GM12878 (cell line): ENCODE results near the gene ZDHHC18. TPM values are rescaled to one million over a fixed set of nuclear protein-coding genes. Genes with fewer than 3 reads are reported as not detected.
"Not testable (repeated sequence)": the region's sequence is repeated elsewhere in the genome, so short reads cannot be mapped to it uniquely, and the experiment has no call there.

Experiments
- ATAC-seq: fragments of 200-7000 bp; cut with Tn5 transposase; 3 replicates; pipeline ENCODE4 v1.9.1; 2020; ENCODE audit warnings: mild to moderate bottlenecking, moderate library complexity
- BruUV-seq: library from RNA; stranded (reverse); fragments of 400-500 nt; replicated peaks from 2 replicates; lab custom pipeline; 2021; lab: Mats Ljungman, UMichigan
- CTCF ChIA-PET: fragments of 300-600 bp; sonication (Branson Sonifier 250); formaldehyde crosslinking; extraction: SDS; loops from one replicate; lab custom pipeline; 2021; ENCODE audit warnings: inconsistent platforms; lab: Yijun Ruan, JAX
- POLR2A ChIA-PET: fragments of 350-600 bp; formaldehyde crosslinking; extraction: SDS; loops from one replicate; lab custom pipeline; 2021; ENCODE audit warnings: inconsistent platforms; lab: Charles Lee
- RAD21 ChIA-PET: fragments of 300-600 bp; sonication (Branson Sonifier 250); formaldehyde crosslinking; loops from one replicate; lab custom pipeline; 2023; ENCODE audit warnings: antibody characterized with exemption; ENCODE audit not compliant: unreplicated experiment; lab: Charles Lee
- SMC1A ChIA-PET: fragments of 300-600 bp; sonication (Branson Sonifier 250); formaldehyde crosslinking; loops from one replicate; lab custom pipeline; 2023; ENCODE audit not compliant: unreplicated experiment, uncharacterized antibody; lab: Charles Lee
- DNase-seq: peaks from one replicate; pipeline ENCODE4 v3.0.0-alpha.2; 2011; ENCODE audit warnings: low read depth, low spot score
- FAIRE-seq: peaks from 3 replicates; lab custom pipeline; 2011; peaks lifted over from hg19 to GRCh38; lab: Jason Lieb, UNC
- H2AFZ ChIP-seq: 2 replicates; pipeline ENCODE4 v1.6.0; 2011; ENCODE audit warnings: low read depth, low read length, control low read depth; ENCODE audit not compliant: control insufficient read depth
- H3K27ac ChIP-seq: 2 replicates; pipeline ENCODE4 v1.5.1; 2011; ENCODE audit warnings: control low read depth; ENCODE audit not compliant: control insufficient read depth, insufficient read depth
- H3K27me3 ChIP-seq, 2 experiments: replicated peaks in 1 of 2; 2 replicates each; pipeline versions ENCODE4 v1.6.0 to v1.6.1; 2011; ENCODE audit warnings: low read length in 1 of 2; ENCODE audit not compliant: control insufficient read depth in 2 of 2, insufficient read depth in 2 of 2
- H3K36me3 ChIP-seq, 2 experiments: 2 replicates each; pipeline ENCODE4 v1.5.1; 2011; ENCODE audit warnings: low read length in 1 of 2; ENCODE audit not compliant: control insufficient read depth in 2 of 2, insufficient read depth in 2 of 2
- H3K4me1 ChIP-seq: 2 replicates; pipeline ENCODE4 v1.6.1; 2011; ENCODE audit warnings: mild to moderate bottlenecking, low read length, moderate library complexity, mixed read lengths; ENCODE audit not compliant: control insufficient read depth, insufficient read depth
- H3K4me2 ChIP-seq: 2 replicates; pipeline ENCODE4 v1.6.0; 2011; ENCODE audit warnings: control low read depth; ENCODE audit not compliant: control insufficient read depth, insufficient read depth
- H3K4me3 ChIP-seq: fragments of 200-600 bp; sonication (generic); 2 replicates; pipeline ENCODE4 v1.5.1; 2016
- H3K79me2 ChIP-seq: 2 replicates; pipeline ENCODE4 v1.6.0; 2011; ENCODE audit warnings: low read length; ENCODE audit not compliant: control insufficient read depth, insufficient read depth
- H3K9ac ChIP-seq: 2 replicates; pipeline ENCODE4 v1.8.0; 2011; ENCODE audit warnings: low read length, control low read depth, mixed read lengths; ENCODE audit not compliant: control insufficient read depth, insufficient read depth
- H3K9me3 ChIP-seq: replicated peaks from 3 replicates; pipeline ENCODE4 v1.5.1; 2011; ENCODE audit warnings: mild to moderate bottlenecking, low read length; ENCODE audit not compliant: control insufficient read depth, insufficient read depth
- H4K20me1 ChIP-seq: 2 replicates; pipeline ENCODE4 v1.6.0; 2011; ENCODE audit not compliant: control insufficient read depth, insufficient read depth
- ASH2L ChIP-seq: fragments of 300-600, 200-600 bp; sonication (generic); IDR thresholded peaks from 2 replicates; pipeline ENCODE4 v1.6.1; 2017; ENCODE audit warnings: low read depth, mild to moderate bottlenecking, borderline replicate concordance
- BMI1 ChIP-seq: fragments of 450-650 bp; IDR thresholded peaks from 2 replicates; pipeline ENCODE4 v1.6.1; 2016; ENCODE audit warnings: mild to moderate bottlenecking, moderate library complexity, borderline replicate concordance
- CEBPZ ChIP-seq: fragments of 150-350 bp; IDR thresholded peaks from 2 replicates; pipeline ENCODE4 v1.6.1; 2016; ENCODE audit warnings: low read depth, low read length
- CREM ChIP-seq: IDR thresholded peaks from 2 replicates; pipeline ENCODE4 v1.6.1; 2014; ENCODE audit warnings: antibody characterized with exemption, low read depth
- CTCF ChIP-seq, 3 experiments: IDR thresholded peaks in 2 of 3; conservative IDR thresholded peaks in 1 of 3; 2 replicates each; pipeline ENCODE4 v1.5.1; 2011; ENCODE audit warnings: low read depth in 3 of 3, low read length in 3 of 3, mild to moderate bottlenecking in 3 of 3, control low read depth in 2 of 3, moderate library complexity in 2 of 3, inconsistent platforms in 1 of 3, mixed read lengths in 1 of 3; ENCODE audit not compliant: control insufficient read depth in 2 of 3, insufficient read depth in 1 of 3; ENCODE audit errors: extremely low read depth in 1 of 3
- NR2C1 ChIP-seq: fragments of 450-650 bp; IDR thresholded peaks from 2 replicates; pipeline ENCODE4 v1.6.1; 2017; ENCODE audit warnings: antibody characterized with exemption, mild to moderate bottlenecking, moderate library complexity
- ZNF384 ChIP-seq: IDR thresholded peaks from 2 replicates; pipeline ENCODE4 v1.6.1; 2012; ENCODE audit warnings: low read depth, mild to moderate bottlenecking, low read length, improper control_type of control experiment, borderline replicate concordance
- WGBS: methylation state at CpG from one replicate; pipeline ENCODE4 v1.1.6; 2016; ENCODE audit warnings: low lambda C conversion rate; ENCODE audit not compliant: insufficient replicate concordance, insufficient coverage; ENCODE audit errors: missing lambda C conversion rate; 5-methylcytosine and 5-hydroxymethylcytosine counted together
- in situ Hi-C: fragments of 300-500 bp; cut with MboI; formaldehyde crosslinking; loops from 9 replicates; pipeline ENCODE4 v1.14.3; 2018; ENCODE audit warnings: mixed read lengths
- intact Hi-C: fragments of 100-400 bp; cut with micrococcal nuclease; formaldehyde crosslinking; loops from one replicate; pipeline ENCODE4 v1.14.2; 2022; ENCODE audit not compliant: unreplicated experiment
- polyA plus RNA-seq, 11 experiments: library from polyadenylated mRNA; depleted of rRNA in 4 of 11; unstranded in 6 of 11; stranded (reverse) in 5 of 11; fragments of >200 nt; fragmentation: Nextera tagmentation in 4 of 11; fragmentation: Illumina TruSeq in 1 of 11; extraction: Ambion mirVana in 4 of 11; extraction: Trizol in 1 of 11; gene quantifications; 1 replicate in 1 of 11; 2 replicates in 10 of 11; pipeline versions ENCODE4 v1.2.1 to v1.2.3, GENCODE V29; 2011 to 2016; ENCODE audit warnings: inconsistent platforms in 2 of 11, missing spikeins in 2 of 11, low read depth in 1 of 11
- total RNA-seq, 4 experiments: library from RNA; depleted of rRNA in 3 of 4; stranded (reverse); fragments of >200 nt in 3 of 4; fragmentation: Illumina TruSeq in 1 of 4; extraction: Trizol in 1 of 4; gene quantifications; 2 replicates each; pipeline versions ENCODE4 v1.2.1 to v1.2.3, GENCODE V29; 2013 to 2021

The ZDHHC18 gene
- total and polyA plus RNA-seq, 10 of the 15 experiments (the other 5 are each of a cell fraction or from before 2014, with no cell fraction given), result 0.40 to 81.2 (median 21.3) TPM

- ATAC-seq, in situ Hi-C loops, H2AFZ ChIP-seq, H3K4me3 ChIP-seq, FAIRE-seq, H3K9ac ChIP-seq, BruUV-seq, DNase-seq, H3K4me2 ChIP-seq, H3K9me3 ChIP-seq, H3K27me3 ChIP-seq, intact Hi-C loops, H4K20me1 ChIP-seq: not testable (repeated sequence)
- CTCF ChIA-PET, result interaction anchor here (1.9 to 3.2 kb wide), 9 partner anchors 8 to 235 kb away, joined by 7 to 24 read pairs (median 16); partner anchors contain the start of genes PIGV and ZDHHC18
- H3K36me3 ChIP-seq, result peaks cover 14 to 43% of the 10 kb centered on the region in 2 experiments
- POLR2A ChIA-PET, result interaction anchor here (0.6 to 2.8 kb wide), 7 partner anchors 9 to 53 kb away, joined by 3 to 22 read pairs (median 7); partner anchors contain the start of gene GPN2
- RAD21 ChIA-PET, result interaction anchor here (1.1 to 3.1 kb wide), 6 partner anchors 9 to 49 kb away, joined by 3 to 28 read pairs (median 8); no protein-coding TSS in a partner anchor
- peaks cover 25% of the 10 kb centered on the region for H3K79me2 ChIP-seq
- WGBS, result 95% methylated on average over 5 of the region's 5 CpGs
- peaks cover 46% of the 10 kb centered on the region for H3K4me1 ChIP-seq
- SMC1A ChIA-PET, result interaction anchor here (0.7 to 3.1 kb wide), 6 partner anchors 9 to 135 kb away, joined by 3 to 24 read pairs (median 7); partner anchors contain the start of gene SFN
- peak overlapping the region; percentile 96 for H3K27ac ChIP-seq
Observed at GRCh38 chr1:26837665-26838064, 11.2 kb downstream of the ZDHHC18 start.

GRCh38 chr1:26838474-26839338, 12.2 kb downstream of the ZDHHC18 start:
- H3K27me3 ChIP-seq, result no peaks in the 10 kb centered on the region
- peaks cover 17% of the 10 kb centered on the region for H3K79me2 ChIP-seq
- in situ Hi-C loops, result no loop called here
- peak overlapping the region; percentile 96 for H3K27ac ChIP-seq
- FAIRE-seq (peak; percentile 92), ATAC-seq (peak; percentile 99), DNase-seq (peak; percentile 82)
- H3K4me1 ChIP-seq, result peaks cover 35% of the 10 kb centered on the region
- no peaks in the 10 kb centered on the region for H4K20me1 ChIP-seq
- intact Hi-C loops, result loop anchor here (1.0 kb wide), 1 partner anchor 27 kb away; no protein-coding TSS in a partner anchor
- peak overlapping the region; percentile 72 for H3K4me2 ChIP-seq
- H2AFZ ChIP-seq, result no peak overlapping the region
- WGBS, result under 1% methylated on average over 8 of the region's 8 CpGs
- H3K36me3 ChIP-seq, result peaks cover 15 to 38% of the 10 kb centered on the region in 2 experiments
- H3K4me3 ChIP-seq, result no peak overlapping the region; the same call in 1 of the 2 replicates
- POLR2A ChIA-PET, result interaction anchor here (0.6 to 2.8 kb wide), 15 partner anchors 8 to 61 kb away, joined by 3 to 22 read pairs (median 6); partner anchors contain the start of genes GPN2 and ZDHHC18
- peak overlapping the region; percentile 69 for H3K9ac ChIP-seq
- SMC1A ChIA-PET, result interaction anchor here (0.7 to 3.1 kb wide), 12 partner anchors 8 to 136 kb away, joined by 3 to 24 read pairs (median 7); partner anchors contain the start of gene SFN
- BruUV-seq, result no TSS peak
- no peaks in the 10 kb centered on the region for H3K9me3 ChIP-seq
- RAD21 ChIA-PET, result interaction anchor here (0.7 to 3.1 kb wide), 16 partner anchors 9 to 297 kb away, joined by 3 to 28 read pairs (median 4); partner anchors contain the start of genes PIGV and ZDHHC18
- CTCF ChIA-PET, result interaction anchor here (0.9 to 3.1 kb wide), 18 partner anchors 9 to 237 kb away, joined by 3 to 28 read pairs (median 6); partner anchors contain the start of genes PIGV, SFN and ZDHHC18
- TF ChIP-seq CEBPZ (no peak), NR2C1 (peak; percentile 74), CTCF (IDR thresholded peaks at IDR 0.05 in 2 of 3, conservative IDR thresholded peaks at IDR 0.05 in 1 of 3; ENCODE audit: control insufficient read depth in 2 of 3, extremely low read depth in 1 of 3, insufficient read depth in 1 of 3, low read depth in 3 of 3, low read length in 3 of 3) (peak in 2 of 3 experiments; percentile 8 to 21; a peak in 2 of 6 replicates), ASH2L (no peak), CREM (peak; percentile 83), ZNF384 (no peak), BMI1 (no peak)
